Left renal pelvis (tissue), 4 donors: ENCODE results near the gene PPP6R3. TPM values are rescaled to one million over a fixed set of nuclear protein-coding genes. Genes with fewer than 3 reads are reported as not detected.
"Not testable (repeated sequence)": the region's sequence is repeated elsewhere in the genome, so short reads cannot be mapped to it uniquely, and the experiment has no call there.

Experiments used
- DNase-seq, 4 donors: peaks; one replicate each; pipeline ENCODE4 v3.0.0-alpha.2; 2013; ENCODE audit warnings: low read depth in 4 of 4, low spot score in 3 of 4
- polyA plus RNA-seq, 4 donors: library from polyadenylated mRNA; unstranded; fragments of 120-200 nt; gene quantifications; one replicate each; pipeline ENCODE4 v1.2.1, GENCODE V29; 2013; ENCODE audit not compliant: insufficient read length in 4 of 4

Gene PPP6R3
- polyA plus RNA-seq, 4 donors: 69.0 to 114 (median 102) TPM

DNA sequence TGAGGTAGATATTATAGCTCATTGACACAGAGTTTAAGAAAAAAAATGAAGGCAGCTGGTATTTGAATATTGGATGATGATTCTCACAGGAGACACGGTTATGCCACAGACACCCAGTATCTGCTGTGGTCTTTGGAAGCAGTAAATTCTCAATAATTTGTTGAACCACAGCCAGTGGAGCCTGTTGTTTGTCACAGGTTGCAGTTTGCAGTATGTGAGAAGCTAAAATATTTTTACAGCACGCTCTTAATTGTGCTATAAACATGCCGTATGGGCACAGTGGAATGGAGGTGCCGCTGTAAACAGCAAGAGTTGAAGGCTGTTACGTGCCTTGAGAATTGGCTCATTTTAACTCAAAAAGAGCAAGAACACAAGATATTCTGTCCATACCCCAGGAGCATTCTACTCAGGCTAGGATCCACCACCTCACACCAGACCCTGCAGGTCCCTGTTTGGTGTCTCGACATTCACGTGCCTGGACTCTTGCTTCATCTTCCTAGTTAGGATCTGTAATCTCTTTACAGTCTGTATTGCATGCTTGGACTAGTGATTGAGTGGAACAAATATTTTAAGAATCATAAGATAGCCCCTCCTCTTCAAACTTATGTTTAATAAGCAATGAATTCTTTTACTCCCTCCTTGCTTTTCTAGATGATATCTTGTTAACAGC is 129.1 kb downstream of the PPP6R3 start:
- no peak for DNase-seq

DNA sequence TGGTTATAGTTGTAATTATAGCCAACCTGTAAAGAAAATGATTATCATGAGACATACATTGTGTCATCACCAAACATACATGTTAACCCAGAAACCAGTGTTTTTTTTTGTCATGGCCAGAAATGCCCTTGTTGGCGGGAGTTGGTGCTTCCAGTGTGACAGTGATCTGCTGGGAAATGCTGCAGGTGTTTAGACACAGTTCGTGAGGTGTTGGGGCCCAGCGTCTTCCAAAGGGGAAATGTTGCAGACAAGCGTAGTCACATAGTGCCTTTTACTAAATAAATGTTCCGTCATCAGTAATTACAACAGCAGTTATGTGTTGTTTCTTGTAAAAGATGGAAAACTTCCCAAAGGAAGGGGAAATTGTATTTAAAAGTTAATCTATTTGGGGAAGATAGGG is 131.2 kb downstream of the PPP6R3 start:
- no peak for DNase-seq

DNA sequence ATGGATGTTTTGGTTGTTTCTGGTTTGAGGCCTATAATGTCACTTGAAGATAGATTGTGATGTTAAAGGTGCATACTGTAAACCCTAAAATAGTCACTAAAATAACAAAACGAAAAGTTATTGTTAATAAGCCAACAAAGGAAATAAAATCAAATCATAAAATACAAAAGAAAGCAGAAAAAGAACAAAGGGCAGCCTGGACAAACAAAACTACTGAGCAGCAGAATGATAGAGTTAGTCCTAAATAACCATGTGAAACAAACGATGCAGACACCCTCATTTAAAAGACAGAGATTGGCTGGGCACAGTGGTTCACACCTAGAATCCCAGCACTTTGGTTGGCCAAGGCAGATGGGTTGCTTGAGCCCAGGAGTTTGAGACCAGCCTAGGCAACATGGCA is 132.9 kb downstream of the PPP6R3 start:
- DNase-seq: no peak

DNA sequence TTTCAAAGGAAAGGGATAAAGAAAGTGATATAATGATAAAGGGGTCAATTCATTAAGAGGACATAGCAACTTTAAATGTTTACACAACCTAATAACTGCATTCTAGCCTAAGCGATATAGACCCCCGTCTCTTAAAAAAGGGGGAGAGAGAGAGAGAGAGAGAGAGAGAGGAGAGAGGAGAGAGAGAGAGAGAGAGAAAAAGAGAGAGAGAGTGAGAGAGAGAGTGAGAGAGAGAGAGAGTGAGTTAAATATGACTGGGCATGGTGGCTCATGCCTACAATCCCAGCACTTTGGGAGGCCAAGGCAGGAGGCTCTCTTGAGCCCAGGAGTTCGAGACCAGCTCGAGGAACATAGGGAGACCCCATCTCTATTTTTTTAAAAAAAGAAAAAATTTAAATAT is 133.6 kb downstream of the PPP6R3 start:
- no peak for DNase-seq

DNA sequence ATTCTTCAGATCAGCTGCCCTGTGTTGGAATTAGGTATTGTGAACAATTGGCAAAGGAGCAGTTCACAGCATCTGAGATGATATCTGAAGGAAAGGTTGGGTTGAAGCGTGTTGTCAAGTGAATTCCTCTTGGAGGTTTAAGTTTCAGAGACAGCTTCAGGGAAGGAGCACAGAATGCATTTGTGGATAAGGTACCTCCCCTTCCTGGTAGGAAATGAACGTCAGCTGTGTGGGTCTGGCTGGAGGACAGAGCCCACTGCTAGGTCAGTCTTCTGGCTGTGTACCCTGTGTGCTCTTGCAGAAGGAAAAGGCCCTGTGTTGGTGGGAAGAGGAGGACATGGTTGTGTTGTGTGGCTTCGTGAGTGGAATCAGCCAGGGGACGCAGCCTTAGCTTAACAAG is 135.7 kb downstream of the PPP6R3 start:
- DNase-seq: no peak

DNA sequence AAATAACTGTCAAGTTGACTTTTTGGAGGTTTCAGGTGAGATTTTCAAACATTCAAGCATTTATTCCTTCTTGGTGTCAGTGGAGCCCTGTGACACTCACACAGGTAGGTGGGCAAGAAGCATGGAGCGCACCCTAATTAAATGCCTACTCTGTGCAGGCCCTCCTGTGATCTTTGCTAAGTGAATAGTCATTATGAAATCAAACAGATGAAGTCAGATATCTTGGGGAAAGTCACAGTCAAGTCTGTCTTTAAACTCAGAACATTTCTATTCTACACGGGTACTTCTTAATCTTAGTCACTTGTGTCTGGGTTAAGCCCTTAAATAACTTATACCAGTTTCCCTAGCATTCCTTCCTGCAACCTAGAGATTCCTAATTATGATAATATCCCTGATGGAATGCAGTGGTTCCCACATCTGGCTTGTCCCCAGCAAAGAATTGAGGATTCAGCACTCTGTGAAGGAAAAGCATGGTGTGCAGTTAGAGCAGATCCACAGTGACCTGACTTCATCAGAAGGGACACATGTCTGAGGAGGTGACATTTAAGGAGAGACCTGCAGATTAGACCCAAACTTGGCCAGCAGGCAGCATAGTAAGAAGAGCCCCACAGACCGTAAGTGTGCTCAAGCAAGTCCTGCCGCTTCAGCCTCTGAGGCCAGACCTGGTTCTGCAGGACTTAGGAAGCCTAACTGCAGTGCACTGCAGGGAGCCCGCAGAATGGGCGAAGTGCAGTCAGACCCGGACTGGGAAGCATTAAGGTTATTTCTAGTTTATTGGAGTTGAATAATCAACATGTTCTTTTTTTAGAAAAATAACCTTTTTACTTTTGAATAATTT is 138.5 kb downstream of the PPP6R3 start:
- no peak for DNase-seq

DNA sequence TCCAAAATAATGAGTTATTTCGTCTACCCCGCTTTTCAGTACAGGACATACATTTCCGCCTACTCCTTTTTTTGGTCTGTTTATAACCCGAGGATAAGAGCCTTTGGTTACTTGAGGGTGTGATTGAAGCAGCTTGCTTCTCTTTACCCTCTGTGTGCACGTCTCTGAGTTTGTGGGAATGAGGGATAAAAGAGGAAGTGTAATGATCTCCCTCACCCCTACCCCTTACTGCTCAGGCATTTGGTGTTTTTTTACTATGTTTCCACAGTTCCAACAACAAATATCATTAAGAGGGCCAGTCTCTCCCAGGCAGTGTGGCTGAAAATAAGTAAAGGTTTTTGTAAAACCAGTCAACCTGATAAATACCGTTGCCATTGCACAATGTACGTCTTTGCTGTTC is 140.6 kb downstream of the PPP6R3 start:
- no peak for DNase-seq

DNA sequence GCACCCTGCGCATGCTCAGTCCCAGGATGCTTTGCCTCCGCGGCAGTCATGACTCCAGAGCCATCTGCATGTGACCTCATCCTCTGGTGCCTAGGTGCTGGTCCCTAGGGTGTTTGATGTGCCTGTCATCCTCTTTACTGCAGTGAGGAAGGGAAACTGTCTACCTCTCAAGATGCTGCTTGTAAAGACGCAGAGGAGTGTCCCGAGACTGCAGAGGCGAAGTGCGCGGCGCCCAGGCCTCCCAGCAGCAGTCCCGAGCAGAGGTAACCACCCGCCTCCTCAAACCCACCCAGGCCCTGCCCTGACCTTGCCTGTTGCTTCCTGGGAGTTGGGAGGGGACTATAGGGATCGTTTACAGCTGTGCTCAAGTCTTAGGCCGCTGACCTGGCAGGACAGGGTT is 149.2 kb downstream of the PPP6R3 start:
- DNase-seq: no peak

DNA sequence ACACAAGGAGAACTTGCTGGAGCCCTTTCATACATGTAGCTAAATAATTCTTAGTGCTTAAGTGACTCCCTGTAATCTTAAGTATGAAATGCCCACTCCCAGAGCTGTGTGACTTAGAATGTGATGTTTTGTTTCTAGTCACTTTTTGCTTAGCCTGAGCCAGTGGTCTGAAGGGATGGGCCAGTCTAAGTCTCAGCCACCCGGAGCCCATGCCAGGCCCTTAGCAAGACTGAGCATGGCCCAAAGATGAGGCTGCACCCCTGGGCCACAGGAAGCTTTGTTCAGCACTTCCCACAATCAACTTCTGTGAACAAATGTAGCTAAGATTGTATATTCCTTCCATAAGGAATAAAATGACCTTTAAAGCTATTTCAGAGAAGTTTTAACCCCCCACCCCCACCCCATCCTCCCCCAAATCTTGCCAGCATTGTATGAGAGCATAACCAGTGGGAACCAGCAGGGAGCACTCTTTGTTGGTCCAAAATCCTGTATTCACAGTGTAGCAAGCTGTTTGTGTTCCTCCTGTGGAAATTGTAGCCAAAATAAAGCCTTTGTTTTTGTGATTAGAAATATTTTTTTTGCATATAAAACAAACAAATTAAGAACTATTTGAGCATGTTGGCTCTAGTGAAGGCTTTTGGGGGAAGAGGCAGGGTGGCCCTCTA is 150.0 kb downstream of the PPP6R3 start:
- DNase-seq: no peak

DNA sequence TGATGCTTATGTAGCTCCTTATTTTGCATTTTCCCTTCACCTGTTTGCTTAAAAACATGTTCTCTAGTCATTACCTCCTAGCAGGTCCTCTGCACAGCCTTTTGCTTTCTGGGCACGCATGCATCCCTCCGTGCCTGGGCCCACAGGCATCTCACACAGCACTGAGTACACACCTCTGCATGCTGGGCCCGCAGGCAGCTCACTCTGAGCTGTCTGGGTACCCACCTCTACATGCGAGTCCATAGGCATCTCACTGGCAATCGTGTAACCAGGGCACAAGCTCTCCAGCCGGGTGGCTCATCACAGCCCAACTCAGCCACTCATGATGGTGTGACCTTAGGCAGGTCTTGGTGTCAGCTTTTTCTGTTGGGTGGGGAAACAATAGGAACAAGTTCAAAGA is 155.1 kb downstream of the PPP6R3 start:
- DNase-seq: no peak

DNA sequence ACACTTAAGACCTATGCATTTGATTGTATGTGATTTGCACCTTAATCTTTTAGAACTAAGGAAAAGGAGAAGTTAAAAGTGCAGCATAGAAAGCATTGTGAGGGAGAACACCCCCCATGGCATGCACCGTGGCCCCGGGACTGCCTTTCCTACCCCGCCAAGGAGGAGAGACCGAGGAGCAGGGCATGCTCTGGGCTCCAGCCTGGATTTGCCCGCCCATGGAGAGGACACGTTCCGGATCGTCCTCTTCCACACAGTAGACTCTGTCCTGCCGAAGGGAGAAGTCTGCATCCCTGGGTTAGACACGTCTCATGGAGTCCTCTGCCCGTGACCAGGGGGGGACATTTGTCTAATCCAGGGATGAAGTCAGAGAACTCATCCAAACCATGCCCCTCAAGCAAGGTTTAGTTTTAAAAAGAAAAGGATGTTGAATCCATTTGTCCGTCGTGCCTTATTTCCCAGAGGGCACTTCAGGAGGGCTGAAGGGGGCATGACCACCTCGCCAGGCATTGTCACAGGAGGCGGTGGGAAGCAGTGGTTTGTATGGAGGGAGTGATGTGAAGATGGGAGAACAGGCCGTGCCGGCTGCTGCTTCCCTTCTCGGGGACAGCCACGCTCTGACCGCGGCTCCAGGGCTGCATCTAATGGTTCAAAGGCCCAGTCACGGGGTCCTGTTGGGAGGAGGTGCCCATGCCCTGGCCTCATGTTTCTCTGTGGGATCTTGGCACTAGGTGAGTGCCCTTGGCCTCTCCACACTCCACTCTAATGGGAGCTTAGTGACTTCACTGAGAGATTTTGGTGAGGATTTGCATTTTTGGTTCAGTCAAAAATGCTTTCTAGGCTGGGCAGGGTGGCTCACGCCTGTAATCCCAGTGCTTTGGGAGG is 157.6 kb downstream of the PPP6R3 start:
- no peak for DNase-seq

DNA sequence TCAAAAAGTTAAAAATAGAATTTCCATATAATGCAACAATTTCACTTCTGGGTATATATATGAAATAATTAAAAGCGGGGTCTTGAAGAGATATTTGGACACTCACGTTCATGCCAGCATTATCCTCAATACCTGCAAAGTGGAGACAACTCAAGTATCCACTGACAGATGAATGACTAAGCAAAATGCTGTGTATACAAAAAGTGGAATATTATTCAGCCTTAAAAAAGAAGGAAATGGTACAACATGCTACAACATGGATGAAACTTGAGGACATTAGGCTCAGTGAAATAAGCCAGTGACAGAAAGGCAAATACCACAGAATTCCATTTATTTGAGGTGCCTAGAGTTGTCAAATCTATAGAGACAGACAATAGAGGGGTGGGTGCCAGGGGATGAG is 161.3 kb downstream of the PPP6R3 start:
- no peak for DNase-seq

DNA sequence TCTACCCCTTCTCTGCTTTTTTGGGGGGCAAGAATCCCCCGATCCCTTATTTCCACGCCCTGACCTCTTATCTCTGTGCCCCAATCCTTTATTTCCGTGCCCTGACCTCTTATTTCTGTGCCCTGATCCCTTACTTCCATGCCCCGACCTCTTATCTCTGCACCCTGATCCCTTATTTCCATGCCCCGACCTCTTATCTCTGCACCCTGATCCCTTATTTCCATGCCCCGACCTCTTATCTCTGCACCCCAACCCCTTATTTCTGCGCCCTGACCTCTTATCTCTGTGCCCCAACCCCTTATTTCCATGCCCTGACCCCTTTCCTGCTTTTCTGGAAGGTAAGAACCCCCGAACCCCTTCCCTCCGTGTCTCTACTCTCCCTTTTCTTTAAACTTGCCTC is 163.2 kb downstream of the PPP6R3 start:
- not testable (repeated sequence) for DNase-seq

DNA sequence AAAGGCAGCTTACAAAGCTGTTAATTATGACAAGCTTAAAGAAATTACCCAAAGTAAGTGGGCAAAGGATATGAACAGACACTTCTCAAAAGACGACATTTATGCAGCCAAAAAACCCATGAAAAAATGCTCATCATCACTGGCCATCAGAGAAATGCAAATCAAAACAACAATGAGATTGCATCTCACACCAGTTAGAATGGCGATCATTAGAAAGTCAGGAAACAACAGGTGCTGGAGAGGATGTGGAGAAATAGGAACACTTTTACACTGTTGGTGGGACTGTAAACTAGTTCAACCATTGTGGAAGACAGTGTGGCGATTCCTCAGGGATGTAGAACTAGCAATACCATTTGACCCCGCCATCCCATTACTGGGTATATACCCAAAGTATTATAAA is 164.5 kb downstream of the PPP6R3 start:
- DNase-seq: not testable (repeated sequence)

DNA sequence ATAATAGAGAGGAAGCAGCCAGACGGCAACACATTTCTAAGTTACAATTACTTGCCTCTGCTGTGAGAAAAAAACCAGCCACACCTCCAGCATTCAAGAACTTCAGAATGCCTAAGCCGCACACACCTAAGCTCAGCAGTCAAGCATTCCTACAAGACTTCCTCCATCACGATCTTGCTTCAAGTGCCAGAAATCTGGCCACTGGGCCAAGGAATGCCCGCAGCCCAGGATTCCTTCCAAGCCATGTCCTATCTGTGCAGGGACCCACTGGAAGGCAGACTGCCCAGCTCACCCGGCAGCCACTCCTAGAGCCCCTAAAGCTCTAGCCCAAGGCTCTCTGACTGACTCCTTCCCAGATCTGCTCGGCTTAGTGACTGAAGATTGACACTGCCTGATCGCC is 165.7 kb downstream of the PPP6R3 start:
- not testable (repeated sequence) for DNase-seq

DNA sequence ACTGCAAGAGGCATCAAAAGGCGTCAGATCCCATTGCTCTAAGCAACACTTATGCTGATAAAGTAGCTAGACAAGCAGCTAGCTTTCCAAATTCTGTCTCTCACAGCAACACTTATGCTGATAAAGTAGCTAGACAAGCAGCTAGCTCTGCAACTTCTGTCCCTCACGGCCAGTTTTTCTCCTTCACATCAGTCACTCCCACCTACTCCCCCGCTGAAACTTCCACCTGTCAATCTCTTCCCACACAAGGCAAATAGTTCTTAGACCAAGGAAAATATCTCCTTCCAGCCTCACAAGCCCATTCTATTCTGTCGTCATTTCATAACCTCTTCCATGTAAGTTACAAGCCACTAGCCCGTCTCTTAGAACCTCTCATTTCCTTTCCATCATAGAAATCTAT is 168.3 kb downstream of the PPP6R3 start:
- not testable (repeated sequence) for DNase-seq

DNA sequence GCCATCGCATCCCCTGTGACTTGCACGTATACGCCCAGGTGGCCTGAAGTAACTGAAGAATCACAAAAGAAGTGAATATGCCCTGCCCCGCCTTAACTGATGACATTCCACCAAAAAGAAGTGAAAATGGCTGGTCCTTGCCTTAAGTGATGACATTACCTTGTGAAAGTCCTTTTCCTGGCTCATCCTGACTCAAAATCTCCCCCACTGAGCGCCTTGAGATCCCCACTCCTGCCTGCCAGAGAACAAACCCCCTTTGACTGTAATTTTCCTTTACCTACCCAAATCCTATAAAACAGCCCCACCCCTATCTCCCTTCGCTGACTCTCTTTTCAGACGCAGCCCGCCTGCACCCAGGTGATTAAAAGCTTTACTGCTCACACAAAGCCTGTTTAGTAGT is 171.8 kb downstream of the PPP6R3 start:
- not testable (repeated sequence) for DNase-seq

DNA sequence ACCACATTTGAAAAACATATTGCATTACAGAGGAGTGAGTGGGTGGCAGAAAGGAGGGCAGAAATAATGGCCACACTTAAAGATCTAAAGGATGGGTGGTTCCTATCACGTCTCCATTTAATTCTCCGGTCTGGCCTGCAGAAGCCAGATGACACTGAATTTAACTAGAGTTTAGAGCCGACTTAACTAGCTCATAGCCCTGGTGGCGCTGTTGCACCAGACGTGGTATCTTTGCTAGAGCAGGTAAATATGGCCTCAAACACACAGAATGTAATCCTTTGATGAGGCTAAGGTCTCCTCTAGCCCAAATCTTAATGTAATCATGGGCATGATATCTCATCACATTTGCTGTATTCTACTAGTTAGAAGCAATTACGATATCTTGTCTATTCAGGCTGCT is 172.2 kb downstream of the PPP6R3 start:
- peak in 3 of 4 donors; percentile 33 to 47 (median 40) for DNase-seq

DNA sequence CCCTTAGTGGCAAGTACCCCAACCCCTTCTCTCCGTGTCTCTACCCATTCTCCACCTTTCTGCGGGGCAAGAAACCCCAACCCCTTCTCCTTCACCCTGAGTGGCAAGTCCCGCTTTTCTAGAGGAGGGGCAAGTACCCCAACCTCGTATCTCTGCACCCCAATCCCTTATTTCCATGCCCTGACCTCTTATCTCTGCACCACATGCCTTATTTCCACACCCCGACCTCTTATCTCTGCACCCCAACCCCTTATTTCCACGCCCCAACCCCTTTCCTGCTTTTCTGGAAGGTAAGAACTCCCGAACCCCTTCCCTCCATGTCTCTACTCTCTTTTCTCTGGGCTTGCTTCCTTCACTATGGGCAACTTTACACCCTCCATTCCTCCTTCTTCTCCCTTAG is 174.1 kb downstream of the PPP6R3 start:
- DNase-seq: not testable (repeated sequence)

DNA sequence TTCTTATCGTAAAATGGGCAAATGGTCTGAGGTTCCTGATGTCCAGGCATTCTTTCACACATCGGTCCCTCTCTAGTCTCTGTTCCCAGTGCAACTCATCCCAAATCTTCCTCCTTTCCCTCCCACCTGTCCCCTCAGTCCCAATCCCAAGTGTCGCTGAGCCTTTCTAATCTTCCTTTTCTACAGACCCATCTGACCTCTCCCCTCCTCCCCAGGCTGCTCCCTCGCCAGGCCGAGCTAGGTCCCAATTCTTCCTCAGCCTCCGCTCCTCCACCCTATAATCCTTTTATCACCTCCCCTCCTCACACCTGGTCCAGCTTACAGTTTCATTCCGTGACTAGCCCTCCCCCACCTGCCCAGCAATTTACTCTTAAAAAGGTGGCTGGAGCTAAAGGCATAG is 174.6 kb downstream of the PPP6R3 start:
- DNase-seq: not testable (repeated sequence)

DNA sequence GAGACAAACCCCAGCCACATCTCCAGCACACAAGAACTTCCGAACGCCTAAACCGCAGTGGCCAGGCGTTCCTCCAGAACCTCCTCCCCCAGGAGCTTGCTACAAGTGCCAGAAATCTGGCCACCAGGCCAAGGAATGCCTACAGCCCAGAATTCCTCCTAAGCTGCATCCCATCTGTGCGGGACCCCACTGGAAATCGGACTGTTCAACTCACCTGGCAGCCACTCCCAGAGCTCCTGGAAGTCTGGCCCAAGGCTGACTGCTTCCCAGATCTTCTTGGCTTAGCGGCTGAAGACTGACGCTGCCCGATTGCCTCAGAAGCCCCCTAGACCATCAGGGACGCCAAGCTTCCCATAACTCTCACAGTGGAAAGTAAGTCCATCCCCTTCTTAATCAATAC is 175.3 kb downstream of the PPP6R3 start:
- DNase-seq: not testable (repeated sequence)
